Osteoblast (primary cell): ENCODE results near the gene FOXK1. TPM values are rescaled to one million over a fixed set of nuclear protein-coding genes. Genes with fewer than 3 reads are reported as not detected.

Experiments used
- DNase-seq: peaks from one replicate; pipeline ENCODE4 v3.0.0; 2011; ENCODE audit warnings: low spot score, mixed read lengths; ENCODE audit not compliant: insufficient read length; ENCODE audit errors: missing footprints
- H2AFZ ChIP-seq: 2 replicates; pipeline ENCODE4 v1.6.0; 2011; ENCODE audit warnings: mild to moderate bottlenecking, low read length
- H3K27ac ChIP-seq: 2 replicates; pipeline ENCODE4 v1.5.1; 2011; ENCODE audit warnings: mild to moderate bottlenecking, low read depth, low read length, moderate library complexity
- H3K27me3 ChIP-seq: 2 replicates; pipeline ENCODE4 v1.6.0; 2012; ENCODE audit warnings: mild to moderate bottlenecking, control low read depth, inconsistent platforms, low read length, moderate library complexity; ENCODE audit not compliant: insufficient read depth
- H3K36me3 ChIP-seq: 2 replicates; pipeline ENCODE4 v1.5.1; 2011; ENCODE audit warnings: mild to moderate bottlenecking, low read length, control low read depth, moderate library complexity; ENCODE audit not compliant: insufficient read depth
- H3K4me1 ChIP-seq: 2 replicates; pipeline ENCODE4 v1.5.1; 2011; ENCODE audit warnings: mild to moderate bottlenecking, low read length, control low read depth, moderate library complexity; ENCODE audit not compliant: insufficient read depth
- H3K4me2 ChIP-seq: 2 replicates; pipeline ENCODE4 v1.6.0; 2011; ENCODE audit warnings: mild to moderate bottlenecking, low read length; ENCODE audit not compliant: insufficient read depth
- H3K4me3 ChIP-seq: fragments of 200-600 bp; sonication (generic); 3 replicates; pipeline ENCODE4 v1.5.1; 2012; ENCODE audit warnings: mild to moderate bottlenecking, low read length, inconsistent platforms; ENCODE audit not compliant: insufficient read depth
- H3K79me2 ChIP-seq: 2 replicates; pipeline ENCODE4 v1.6.0; 2012; ENCODE audit warnings: mild to moderate bottlenecking, low read length, control low read depth, inconsistent platforms; ENCODE audit not compliant: insufficient read depth
- H3K9me3 ChIP-seq: 2 replicates; pipeline ENCODE4 v1.5.1; 2011; ENCODE audit warnings: low read depth, low read length, control low read depth
- H4K20me1 ChIP-seq: 2 replicates; pipeline ENCODE4 v1.6.0; 2012; ENCODE audit warnings: mild to moderate bottlenecking, low read length, control low read depth; ENCODE audit not compliant: insufficient read depth
- CTCF ChIP-seq: IDR thresholded peaks from 2 replicates; pipeline ENCODE4 v1.5.1; 2011; ENCODE audit warnings: mild to moderate bottlenecking, low read depth, low read length, moderate library complexity; ENCODE audit errors: extremely low read depth
- total RNA-seq: library from RNA; depleted of rRNA; stranded (reverse); fragments of >200 nt; gene quantifications from 2 replicates; pipeline ENCODE4 v1.2.3, GENCODE V29; 2012

FOXK1 gene
- total RNA-seq, 1 donor, result 31.8 TPM

GRCh38 chr7:4808026-4808425 is 125.9 kb downstream of the FOXK1 start:
- no peak overlapping the region for H3K4me2 ChIP-seq
- no peaks in the 10 kb centered on the region for H3K4me1 ChIP-seq
- no peaks in the 10 kb centered on the region for H3K9me3 ChIP-seq
- peaks cover 3% of the 10 kb centered on the region for H3K27me3 ChIP-seq
- H3K79me2 ChIP-seq, result no peaks in the 10 kb centered on the region
- H3K4me3 ChIP-seq, result no peak overlapping the region
- H3K36me3 ChIP-seq, result no peaks in the 10 kb centered on the region
- no peak overlapping the region for H3K27ac ChIP-seq
- no peaks in the 10 kb centered on the region for H4K20me1 ChIP-seq
- no peak overlapping the region for H2AFZ ChIP-seq
- no peak for DNase-seq
- no peak for TF ChIP-seq CTCF

- H4K20me1 ChIP-seq, result no peaks in the 10 kb centered on the region
- no peak overlapping the region for H3K27ac ChIP-seq
- H3K36me3 ChIP-seq, result no peaks in the 10 kb centered on the region
- H3K79me2 ChIP-seq, result no peaks in the 10 kb centered on the region
- no peak for TF ChIP-seq CTCF
- peaks cover 3% of the 10 kb centered on the region for H3K27me3 ChIP-seq
- no peak overlapping the region for H2AFZ ChIP-seq
- no peak overlapping the region for H3K4me2 ChIP-seq
- H3K4me1 ChIP-seq, result no peaks in the 10 kb centered on the region
- no peak for DNase-seq
- H3K4me3 ChIP-seq, result no peak overlapping the region
- no peaks in the 10 kb centered on the region for H3K9me3 ChIP-seq
Measured at GRCh38 chr7:4808565-4808964, 126.5 kb downstream of the FOXK1 start.

- Histone ChIP-seq H3K27ac (no peak overlapping the region), H3K79me2 (no peaks in the 10 kb centered on the region), H4K20me1 (no peaks in the 10 kb centered on the region), H3K36me3 (no peaks in the 10 kb centered on the region), H2AFZ (no peak overlapping the region), H3K4me2 (no peak overlapping the region), H3K9me3 (no peaks in the 10 kb centered on the region), H3K4me1 (no peaks in the 10 kb centered on the region), H3K27me3 (peaks cover 3% of the 10 kb centered on the region), H3K4me3 (no peak overlapping the region)
- no peak for DNase-seq
- no peak for TF ChIP-seq CTCF
Measured at GRCh38 chr7:4809091-4809591, 127.0 kb downstream of the FOXK1 start.

GRCh38 chr7:4809666-4810065 is 127.6 kb downstream of the FOXK1 start:
- no peak for DNase-seq
- no peaks in the 10 kb centered on the region for H3K79me2 ChIP-seq
- H3K4me1 ChIP-seq, result no peaks in the 10 kb centered on the region
- no peaks in the 10 kb centered on the region for H4K20me1 ChIP-seq
- no peak overlapping the region for H2AFZ ChIP-seq
- no peak for TF ChIP-seq CTCF
- H3K36me3 ChIP-seq, result no peaks in the 10 kb centered on the region
- H3K27me3 ChIP-seq, result peaks cover 3% of the 10 kb centered on the region
- H3K27ac ChIP-seq, result no peak overlapping the region
- no peak overlapping the region for H3K4me2 ChIP-seq
- H3K9me3 ChIP-seq, result no peaks in the 10 kb centered on the region
- no peak overlapping the region for H3K4me3 ChIP-seq
